ENCODE data around the gene MVD. TPM values are rescaled to one million over a fixed set of nuclear protein-coding genes. Genes with fewer than 3 reads are reported as not detected.

Gene MVD
- total RNA-seq, 1 experiment from 2014 or later = 63.6 TPM

GRCh38 chr16:88665570-88665969, 2.7 kb upstream of the MVD start:
- in situ Hi-C loops (cut with HindIII; ENCODE audit: low pct_unique_long_range_greater_than_20kb, low sequenced_read_pairs) = no loop called here
- no peak for DNase-seq (ENCODE audit: low read depth)

GRCh38 chr16:88665148-88665547, 2.3 kb upstream of the MVD start:
- in situ Hi-C loops (cut with HindIII; ENCODE audit: low pct_unique_long_range_greater_than_20kb, low sequenced_read_pairs) = no loop called here
- no peak for DNase-seq (ENCODE audit: low read depth)

GRCh38 chr16:88662222-88662842, 559 bp downstream of the MVD start:
- no peak for DNase-seq (ENCODE audit: low read depth)
- in situ Hi-C loops (cut with HindIII; ENCODE audit: low pct_unique_long_range_greater_than_20kb, low sequenced_read_pairs) = no loop called here

- in situ Hi-C loops (cut with HindIII; ENCODE audit: low pct_unique_long_range_greater_than_20kb, low sequenced_read_pairs) = no loop called here
- DNase-seq (ENCODE audit: low read depth) = no peak
These were observed 1.4 kb downstream of the MVD start for GRCh38 chr16:88661468-88661867.

GRCh38 chr16:88659160-88659559, 3.7 kb downstream of the MVD start:
- no peak for DNase-seq (ENCODE audit: low read depth)
- in situ Hi-C loops (cut with HindIII; ENCODE audit: low pct_unique_long_range_greater_than_20kb, low sequenced_read_pairs) = no loop called here

- no peak for DNase-seq (ENCODE audit: low read depth)
- in situ Hi-C loops (cut with HindIII; ENCODE audit: low pct_unique_long_range_greater_than_20kb, low sequenced_read_pairs) = no loop called here
These were observed 4.2 kb downstream of the MVD start for GRCh38 chr16:88658714-88659113.

GRCh38 chr16:88657371-88657770, 5.5 kb downstream of the MVD start:
- in situ Hi-C loops (cut with HindIII; ENCODE audit: low pct_unique_long_range_greater_than_20kb, low sequenced_read_pairs) = no loop called here
- DNase-seq (ENCODE audit: low read depth) = no peak

- in situ Hi-C loops (cut with HindIII; ENCODE audit: low pct_unique_long_range_greater_than_20kb, low sequenced_read_pairs) = no loop called here
These were observed 6.5 kb downstream of the MVD start for GRCh38 chr16:88656291-88656980.

GRCh38 chr16:88655733-88656281, 7.1 kb downstream of the MVD start:
- DNase-seq (ENCODE audit: low read depth) = no peak
- in situ Hi-C loops (cut with HindIII; ENCODE audit: low pct_unique_long_range_greater_than_20kb, low sequenced_read_pairs) = no loop called here

More at GRCh38 chr16:88656291-88656980, 6.5 kb downstream of the MVD start:
- no peak for DNase-seq (ENCODE audit: low read depth)

GRCh38 chr16:88655053-88655732, 7.7 kb downstream of the MVD start:
- in situ Hi-C loops (cut with HindIII; ENCODE audit: low pct_unique_long_range_greater_than_20kb, low sequenced_read_pairs) = no loop called here
- DNase-seq (ENCODE audit: low read depth) = no peak

- in situ Hi-C loops (cut with HindIII; ENCODE audit: low pct_unique_long_range_greater_than_20kb, low sequenced_read_pairs) = no loop called here
- no peak for DNase-seq (ENCODE audit: low read depth)
These were observed 8.4 kb downstream of the MVD start for GRCh38 chr16:88654363-88655052.

GRCh38 chr16:88653596-88654362, 9.1 kb downstream of the MVD start:
- no peak for DNase-seq (ENCODE audit: low read depth)
- in situ Hi-C loops (cut with HindIII; ENCODE audit: low pct_unique_long_range_greater_than_20kb, low sequenced_read_pairs) = no loop called here

- no peak for DNase-seq (ENCODE audit: low read depth)
- in situ Hi-C loops (cut with HindIII; ENCODE audit: low pct_unique_long_range_greater_than_20kb, low sequenced_read_pairs) = no loop called here
These were observed 9.8 kb downstream of the MVD start for GRCh38 chr16:88653101-88653500.

GRCh38 chr16:88652762-88653063, 10.2 kb downstream of the MVD start:
- in situ Hi-C loops (cut with HindIII; ENCODE audit: low pct_unique_long_range_greater_than_20kb, low sequenced_read_pairs) = no loop called here
- DNase-seq (ENCODE audit: low read depth) = no peak

- in situ Hi-C loops (cut with HindIII; ENCODE audit: low pct_unique_long_range_greater_than_20kb, low sequenced_read_pairs) = no loop called here
- no peak for DNase-seq (ENCODE audit: low read depth)
These were observed 10.7 kb downstream of the MVD start for GRCh38 chr16:88651989-88652761.

- in situ Hi-C loops (cut with HindIII; ENCODE audit: low pct_unique_long_range_greater_than_20kb, low sequenced_read_pairs) = no loop called here
- DNase-seq (ENCODE audit: low read depth) = peak; percentile 88
These were observed 11.5 kb downstream of the MVD start for GRCh38 chr16:88651276-88651988.

GRCh38 chr16:88650749-88651275, 12.1 kb downstream of the MVD start, which contains the start of gene CYBA:
Gene CYBA, minus strand, starts transcription at chr16:88651053. Its CDS starts 40 bp downstream, at chr16:88651013.
- in situ Hi-C loops (cut with HindIII; ENCODE audit: low pct_unique_long_range_greater_than_20kb, low sequenced_read_pairs) = no loop called here
- DNase-seq (ENCODE audit: low read depth) = no peak
